IPS-18c (cell line): Measurements from ENCODE around the gene CAPN15.

ENCODE experiments used
- H3K4me3 ChIP-seq: 2 replicates; pipeline ENCODE4 v1.7.0; 2013; ENCODE audit warnings: low read depth, mild to moderate bottlenecking, low read length, moderate library complexity; ENCODE audit not compliant: insufficient read depth
- H3K9me3 ChIP-seq: one replicate; pipeline ENCODE4 v1.6.1; 2013; ENCODE audit warnings: mild to moderate bottlenecking, low read length, moderate library complexity; ENCODE audit not compliant: control insufficient read depth, insufficient read depth

The CAPN15 gene

DNA sequence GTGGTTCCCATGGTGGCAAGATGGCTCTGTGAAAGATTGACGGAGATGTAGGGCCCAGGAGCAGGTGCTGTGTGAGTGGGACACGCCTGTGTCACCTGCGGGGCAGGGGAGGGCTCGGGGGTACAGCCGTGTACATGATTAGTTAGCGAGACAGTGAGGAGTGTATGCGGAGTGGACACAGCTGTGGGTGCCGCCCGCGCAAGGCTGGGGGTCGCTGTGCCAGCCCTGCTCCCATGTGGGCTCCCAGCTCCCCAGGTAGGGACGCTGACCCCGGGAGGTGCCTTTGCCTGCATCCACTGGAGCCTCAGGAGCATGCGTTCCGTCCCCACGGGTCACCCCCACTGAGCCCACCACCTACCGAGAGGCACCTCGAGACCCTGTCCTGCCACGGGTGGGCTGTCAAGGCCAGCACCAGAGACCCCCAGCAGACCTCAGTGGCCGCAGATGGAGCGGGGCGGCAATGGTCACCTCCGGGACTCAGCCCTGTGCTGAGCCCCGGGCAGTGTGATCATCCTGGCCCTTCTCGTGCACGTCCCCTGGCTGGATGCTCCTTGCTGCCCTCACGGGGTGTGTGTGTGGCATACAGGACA is 7.4 kb downstream of the CAPN15 start:
- H3K9me3 ChIP-seq: no peaks in the 10 kb centered on the region
- no peak overlapping the region for H3K4me3 ChIP-seq

DNA sequence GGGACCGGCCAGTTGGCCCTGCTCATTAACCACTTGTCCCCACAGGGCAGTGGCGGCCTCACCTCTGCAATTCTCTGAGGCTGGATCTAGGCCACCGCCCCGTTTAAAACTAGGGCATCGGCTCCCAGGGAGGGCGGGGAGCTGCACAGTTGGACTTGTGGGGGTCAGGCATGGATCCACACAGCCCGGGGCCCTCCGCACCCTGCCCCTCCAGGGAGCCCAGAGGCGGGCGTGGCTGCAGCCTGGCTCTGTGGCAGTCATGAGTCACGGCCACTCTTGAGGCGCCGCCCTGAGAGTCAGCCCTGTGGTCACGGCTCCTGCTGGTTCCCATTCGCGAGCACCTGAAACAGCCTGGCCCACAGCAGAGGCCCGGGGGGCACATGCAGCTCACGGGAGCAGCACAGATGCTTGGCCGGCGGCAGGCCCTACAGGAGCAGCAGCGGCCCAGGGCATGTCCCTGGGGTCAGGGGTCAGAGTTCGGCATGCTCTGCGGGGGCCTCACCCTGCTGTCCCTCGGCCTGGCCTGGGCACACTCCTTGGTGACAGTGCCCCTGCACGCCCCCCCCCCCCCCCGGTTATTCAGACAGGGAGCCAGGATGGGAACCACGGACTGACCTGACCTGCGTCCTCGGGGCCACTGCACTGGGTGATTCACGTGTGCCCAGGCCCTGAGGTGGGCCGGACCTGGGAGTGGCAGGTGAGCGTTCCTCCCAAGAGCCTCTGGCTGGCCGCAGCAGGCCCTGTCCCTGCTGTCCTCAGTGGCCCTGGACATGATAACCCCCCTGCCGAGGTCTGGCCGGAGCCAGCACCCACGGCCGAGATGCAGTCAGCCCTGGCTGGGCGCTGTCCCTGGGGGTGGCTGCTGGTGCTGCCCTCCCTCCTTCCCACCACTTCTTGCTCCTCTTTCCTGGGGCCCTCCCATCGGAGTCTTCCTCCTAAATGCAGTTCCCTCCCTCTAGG is 8.2 kb downstream of the CAPN15 start:
- Histone ChIP-seq H3K9me3 (no peaks in the 10 kb centered on the region), H3K4me3 (no peak overlapping the region)

DNA sequence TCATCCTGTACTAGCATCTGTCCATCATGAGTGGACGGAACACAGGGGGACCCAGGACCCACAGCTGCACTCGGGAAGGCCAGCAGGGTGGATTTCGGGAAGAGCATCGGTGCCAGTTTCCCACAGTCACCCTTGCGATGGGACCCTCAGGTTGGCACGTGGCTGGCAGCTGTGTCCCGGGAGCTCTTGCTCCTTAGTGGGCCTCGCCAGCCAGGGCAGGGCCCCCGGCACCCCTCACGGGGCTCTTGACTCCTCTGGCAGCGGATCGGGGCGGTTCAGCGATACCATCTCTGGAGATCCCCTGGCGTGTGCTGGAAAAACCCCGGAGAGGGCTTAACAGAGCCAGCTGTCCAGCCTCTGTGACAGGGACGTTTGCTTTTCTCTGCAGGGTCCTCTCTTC is 9.2 kb downstream of the CAPN15 start:
- H3K4me3 ChIP-seq: no peak overlapping the region
- H3K9me3 ChIP-seq: no peaks in the 10 kb centered on the region

DNA sequence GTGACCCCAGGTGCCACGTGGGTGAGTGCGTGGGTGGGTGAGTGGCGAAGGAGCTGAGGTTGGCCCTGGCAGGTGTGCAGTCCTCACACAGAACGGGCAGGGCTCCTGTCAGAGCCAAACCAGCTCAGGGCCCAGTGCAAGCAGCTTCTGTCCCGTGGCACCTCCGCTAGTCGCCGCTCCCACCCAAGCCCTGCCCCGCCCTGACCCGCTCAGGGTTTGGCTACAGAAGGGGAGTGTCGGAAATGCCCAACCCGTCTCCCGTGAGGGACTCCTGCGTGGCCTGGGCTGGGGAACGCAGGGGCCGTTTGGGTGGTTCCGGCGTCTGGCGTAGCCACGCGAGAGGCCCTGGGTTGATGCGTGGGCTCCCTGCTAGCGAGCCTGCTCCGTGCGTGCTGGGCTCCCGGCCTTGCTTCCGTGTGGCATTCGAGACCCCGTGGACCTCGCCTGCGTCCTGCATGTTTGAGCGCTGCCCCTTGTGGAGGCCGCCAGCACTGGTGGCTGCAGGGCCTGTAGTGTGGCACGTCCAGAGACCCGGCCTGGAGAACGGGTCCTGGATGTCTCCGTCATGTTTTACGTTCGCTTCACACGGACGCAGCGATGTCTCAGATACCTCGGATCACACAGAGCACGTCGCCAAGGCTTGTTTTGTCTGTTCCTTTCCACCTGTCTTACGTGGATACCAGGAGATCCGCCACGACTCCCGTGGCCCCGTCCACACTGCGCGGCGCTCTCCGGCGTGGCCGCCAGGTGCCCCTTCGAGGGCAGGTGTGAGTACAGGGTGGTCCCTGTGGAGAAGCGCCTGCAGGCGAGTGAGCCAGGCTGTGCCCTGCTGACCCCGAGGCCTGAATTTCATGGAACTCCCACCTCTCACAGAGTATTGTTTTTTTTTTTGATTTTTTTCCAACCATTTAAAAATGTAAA is 10.2 kb downstream of the CAPN15 start:
- Histone ChIP-seq H3K9me3 (no peaks in the 10 kb centered on the region), H3K4me3 (no peak overlapping the region)

DNA sequence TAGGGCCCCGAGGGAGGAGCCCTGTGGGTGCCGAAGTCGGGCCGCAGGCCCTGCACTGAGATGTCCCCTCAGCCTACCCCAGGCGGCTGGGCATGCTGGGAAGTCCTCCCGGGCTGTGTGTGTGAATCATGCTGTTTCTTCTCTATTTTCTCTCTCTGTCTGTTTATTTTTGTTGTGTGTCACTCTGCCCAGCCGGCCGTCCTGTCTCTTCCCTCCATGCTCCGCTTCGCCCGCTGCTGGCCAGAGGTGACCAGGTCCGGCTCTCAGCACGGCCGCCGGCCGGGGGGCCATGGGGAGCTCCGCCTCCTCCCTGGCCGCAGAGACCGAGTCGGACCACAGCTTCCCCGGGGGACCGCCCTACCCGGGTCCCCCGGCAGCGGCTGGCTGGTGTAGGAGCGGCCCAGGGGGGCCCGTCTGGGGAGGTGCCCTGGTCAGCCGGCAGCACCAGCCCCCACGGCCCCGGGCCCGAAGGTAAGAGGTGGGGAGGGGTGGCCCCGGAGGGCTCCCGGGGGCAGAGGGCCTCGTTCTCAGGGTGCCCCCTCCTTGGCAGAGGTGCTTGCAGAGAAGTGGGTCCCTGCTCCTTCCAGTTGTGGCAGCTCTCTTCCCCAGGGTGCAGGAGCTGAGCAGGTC is 12.5 kb downstream of the CAPN15 start:
- no peak overlapping the region for H3K4me3 ChIP-seq
- H3K9me3 ChIP-seq: no peaks in the 10 kb centered on the region

DNA sequence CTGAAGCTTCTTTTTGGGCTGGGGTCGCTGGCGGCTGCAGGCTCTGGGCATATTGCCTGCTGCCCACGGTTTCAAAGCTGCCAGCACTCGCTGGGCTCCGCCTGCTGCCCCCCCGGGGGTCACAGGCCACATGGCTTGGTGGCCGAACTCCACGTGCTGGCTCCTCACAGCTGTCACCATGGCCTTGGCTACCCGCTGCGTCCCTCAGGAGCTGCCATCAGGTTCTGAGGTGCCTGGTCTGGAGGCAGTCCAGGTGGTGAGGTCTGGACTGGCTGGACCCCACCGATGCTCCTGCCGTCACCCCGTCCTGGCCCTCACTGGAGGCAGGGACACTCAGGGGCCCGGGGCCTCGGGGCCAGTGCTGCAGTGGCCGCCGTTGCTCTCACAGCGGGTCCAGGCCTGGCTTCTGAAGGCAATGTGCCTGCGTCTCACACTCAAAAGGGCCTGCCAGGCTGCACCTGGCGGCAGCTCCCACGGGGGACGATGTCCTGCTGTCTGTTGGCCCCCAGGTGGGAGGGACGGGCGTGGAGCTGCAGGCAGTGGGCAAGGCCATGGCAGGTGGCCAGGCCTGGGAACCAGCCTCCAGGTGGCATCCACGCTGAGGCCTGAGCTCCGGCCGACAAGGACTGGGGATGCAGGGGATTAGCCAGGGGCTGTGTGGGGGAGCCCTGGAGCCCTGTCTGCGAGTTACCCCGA is 13.3 kb downstream of the CAPN15 start:
- Histone ChIP-seq H3K9me3 (no peaks in the 10 kb centered on the region), H3K4me3 (no peak overlapping the region)

DNA sequence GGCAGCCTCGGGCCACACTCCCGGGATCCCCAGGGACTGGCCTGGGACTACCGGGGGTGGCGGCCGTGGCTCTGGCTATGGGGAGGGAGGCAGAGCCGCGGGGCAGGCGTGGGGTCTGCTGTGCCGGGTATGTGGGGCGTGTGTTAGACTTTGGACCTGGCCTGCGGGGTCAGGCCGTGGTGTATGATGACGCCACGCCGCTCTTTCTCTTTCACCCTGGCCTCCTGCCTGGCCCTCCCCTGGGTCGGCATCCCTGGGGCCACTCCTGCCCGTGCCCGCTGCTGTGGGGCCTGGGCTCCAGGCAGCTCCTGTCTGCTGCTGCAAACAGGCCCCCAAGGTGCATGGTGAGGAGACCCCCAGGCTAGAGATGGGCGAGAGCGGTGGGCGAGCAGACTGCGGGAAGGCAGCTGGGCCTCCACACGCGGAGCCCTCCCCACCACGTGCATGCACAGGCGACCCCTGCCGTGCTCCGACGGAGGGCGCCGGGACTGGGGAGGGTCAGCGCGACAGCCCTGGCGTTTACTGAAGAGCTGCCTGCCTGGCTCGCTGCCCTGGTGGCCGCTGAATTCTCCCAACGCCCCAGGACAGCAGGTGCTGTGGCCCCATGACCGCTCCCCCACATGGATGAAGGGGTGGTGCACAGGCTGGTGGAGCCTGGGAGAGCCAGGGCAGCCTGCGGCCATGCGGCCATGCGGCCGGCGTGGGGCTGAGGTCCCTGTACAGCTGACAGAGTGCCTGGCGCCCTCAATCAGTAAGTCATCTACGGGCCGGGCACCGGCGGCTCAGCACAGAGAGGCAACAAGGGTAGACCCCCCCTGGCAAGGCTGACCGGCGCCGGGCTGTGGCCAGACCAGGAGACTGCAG is 16.0 kb downstream of the CAPN15 start:
- peaks cover 2% of the 10 kb centered on the region for H3K9me3 ChIP-seq
- H3K4me3 ChIP-seq: no peak overlapping the region

DNA sequence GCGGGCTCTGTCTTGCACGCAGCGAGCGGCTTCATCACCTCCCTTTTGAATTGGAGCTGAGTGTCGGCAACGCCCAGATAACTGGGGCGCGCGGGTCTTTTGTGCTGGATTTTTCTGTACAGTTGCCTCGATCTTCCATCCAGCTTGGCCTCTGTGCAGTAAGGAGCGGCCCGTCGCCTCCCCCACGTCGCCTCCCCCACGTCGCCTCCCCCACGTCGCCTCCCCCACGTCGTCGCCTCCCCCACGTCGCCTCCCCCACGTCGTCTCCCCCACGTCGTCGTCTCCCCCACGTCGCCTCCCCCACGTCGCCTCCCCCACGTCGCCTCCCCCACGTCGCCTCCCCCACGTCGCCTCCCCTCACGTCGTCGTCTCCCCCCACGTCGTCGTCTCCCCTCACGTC is 17.0 kb downstream of the CAPN15 start:
- peaks cover 2% of the 10 kb centered on the region for H3K9me3 ChIP-seq
- no peak overlapping the region for H3K4me3 ChIP-seq

DNA sequence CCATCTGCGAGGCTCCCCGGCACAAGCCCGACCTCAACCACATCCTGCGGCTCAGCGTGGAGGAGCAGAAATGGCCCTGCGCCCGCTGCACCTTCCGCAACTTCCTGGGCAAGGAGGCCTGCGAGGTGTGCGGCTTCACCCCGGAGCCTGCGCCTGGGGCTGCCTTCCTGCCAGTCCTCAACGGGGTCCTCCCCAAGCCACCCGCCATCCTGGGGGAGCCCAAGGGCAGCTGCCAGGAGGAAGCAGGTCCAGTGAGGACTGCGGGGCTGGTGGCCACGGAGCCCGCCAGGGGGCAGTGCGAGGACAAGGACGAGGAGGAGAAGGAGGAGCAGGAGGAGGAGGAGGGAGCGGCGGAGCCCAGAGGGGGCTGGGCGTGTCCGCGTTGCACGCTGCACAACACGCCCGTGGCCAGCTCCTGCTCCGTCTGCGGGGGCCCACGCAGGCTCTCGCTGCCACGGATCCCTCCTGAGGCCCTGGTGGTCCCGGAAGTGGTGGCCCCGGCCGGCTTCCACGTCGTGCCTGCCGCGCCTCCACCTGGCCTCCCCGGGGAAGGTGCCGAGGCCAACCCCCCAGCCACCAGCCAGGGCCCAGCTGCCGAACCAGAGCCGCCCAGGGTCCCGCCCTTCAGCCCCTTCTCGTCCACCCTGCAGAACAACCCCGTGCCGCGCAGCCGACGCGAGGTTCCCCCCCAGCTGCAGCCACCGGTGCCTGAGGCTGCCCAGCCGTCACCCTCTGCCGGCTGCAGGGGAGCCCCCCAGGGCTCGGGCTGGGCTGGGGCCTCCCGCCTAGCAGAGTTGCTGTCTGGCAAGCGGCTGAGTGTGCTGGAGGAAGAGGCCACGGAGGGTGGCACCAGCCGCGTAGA is 19.6 kb downstream of the CAPN15 start:
- Histone ChIP-seq H3K9me3 (peaks cover 2% of the 10 kb centered on the region), H3K4me3 (no peak overlapping the region)

DNA sequence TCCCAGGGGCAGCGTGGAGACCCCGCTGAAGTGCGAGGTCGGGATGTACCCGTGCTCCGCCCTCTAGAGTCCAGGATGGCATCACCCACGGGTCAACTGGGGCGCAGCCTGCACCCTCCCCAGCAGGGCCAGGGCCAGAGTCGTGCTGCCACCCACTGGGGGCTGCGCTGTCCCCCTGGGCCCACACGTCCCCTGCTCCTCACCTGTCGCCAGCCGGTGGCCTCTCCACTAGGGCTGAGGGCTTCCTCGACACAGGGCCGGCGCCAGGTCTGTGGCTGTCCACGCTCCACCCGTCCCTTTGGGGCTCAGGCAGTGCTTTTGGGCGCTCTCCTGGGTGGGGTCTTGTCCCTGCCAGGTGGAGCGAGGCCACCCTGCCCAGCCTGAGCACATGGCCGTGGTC is 21.1 kb downstream of the CAPN15 start:
- H3K9me3 ChIP-seq: peaks cover 2% of the 10 kb centered on the region
- no peak overlapping the region for H3K4me3 ChIP-seq

DNA sequence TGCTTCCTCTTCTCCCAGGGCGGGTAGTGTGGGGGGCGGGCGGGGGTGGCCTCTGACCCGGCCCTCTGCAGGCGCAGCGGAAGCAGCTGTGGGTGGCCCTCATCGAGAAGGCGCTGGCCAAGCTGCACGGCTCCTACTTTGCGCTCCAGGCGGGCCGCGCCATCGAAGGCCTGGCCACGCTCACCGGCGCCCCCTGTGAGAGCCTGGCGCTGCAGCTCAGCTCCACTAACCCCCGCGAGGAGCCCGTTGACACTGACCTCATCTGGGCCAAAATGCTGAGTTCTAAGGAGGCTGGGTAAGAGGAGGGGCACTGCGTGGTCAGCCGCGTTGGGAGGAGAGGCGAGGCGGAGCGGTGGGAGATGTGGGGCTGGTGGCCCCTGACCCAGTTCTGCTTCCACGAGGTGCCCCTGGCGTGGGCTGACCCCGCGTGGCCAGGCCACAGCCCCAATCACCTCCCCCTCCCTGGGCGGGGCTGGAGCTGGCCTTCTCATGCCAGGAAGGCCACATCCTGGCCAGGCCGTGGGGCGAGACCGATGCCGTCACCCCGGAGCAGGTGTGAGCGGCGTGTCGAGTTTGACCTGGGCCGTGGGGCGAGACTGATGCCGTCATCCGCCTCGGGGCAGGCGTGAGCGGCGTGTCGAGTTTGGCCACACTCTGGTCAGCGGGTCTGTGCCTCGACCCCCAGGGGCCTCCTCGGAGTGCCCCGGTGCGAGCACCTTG is 22.2 kb downstream of the CAPN15 start:
- Histone ChIP-seq H3K9me3 (peaks cover 2% of the 10 kb centered on the region), H3K4me3 (no peak overlapping the region)

DNA sequence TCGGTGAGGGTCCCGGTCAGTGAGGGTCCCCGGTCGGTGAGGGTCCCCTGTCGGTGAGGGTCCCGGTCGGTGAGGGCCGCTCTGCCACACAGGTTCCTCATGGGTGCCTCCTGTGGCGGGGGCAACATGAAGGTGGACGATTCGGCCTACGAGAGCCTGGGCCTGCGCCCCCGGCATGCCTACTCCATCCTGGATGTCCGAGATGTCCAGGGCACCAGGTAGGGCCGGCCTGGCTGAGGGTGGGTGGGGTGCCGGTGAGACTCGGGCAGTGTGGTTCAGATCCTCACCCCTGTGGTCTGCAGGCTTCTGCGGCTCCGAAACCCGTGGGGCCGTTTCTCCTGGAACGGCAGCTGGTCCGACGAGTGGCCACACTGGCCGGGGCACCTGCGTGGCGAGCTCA is 23.7 kb downstream of the CAPN15 start:
- Histone ChIP-seq H3K4me3 (no peak overlapping the region), H3K9me3 (peaks cover 2% of the 10 kb centered on the region)

DNA sequence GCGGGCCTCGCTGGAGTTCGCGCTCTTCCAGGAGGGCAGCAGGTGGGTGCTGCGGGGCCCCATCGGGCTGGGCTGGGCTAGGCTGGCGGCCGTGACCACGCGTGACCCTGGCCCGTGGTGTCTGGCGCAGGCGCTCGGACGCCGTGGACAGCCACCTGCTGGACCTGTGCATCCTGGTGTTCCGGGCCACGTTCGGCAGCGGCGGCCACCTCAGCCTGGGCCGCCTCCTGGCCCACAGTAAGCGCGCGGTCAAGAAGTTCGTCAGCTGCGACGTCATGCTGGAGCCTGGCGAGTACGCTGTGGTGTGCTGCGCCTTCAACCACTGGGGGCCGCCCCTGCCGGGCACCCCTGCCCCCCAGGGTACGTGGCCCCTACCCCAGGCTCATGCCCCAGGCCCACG is 24.7 kb downstream of the CAPN15 start:
- no peak overlapping the region for H3K4me3 ChIP-seq
- H3K9me3 ChIP-seq: peaks cover 2% of the 10 kb centered on the region

DNA sequence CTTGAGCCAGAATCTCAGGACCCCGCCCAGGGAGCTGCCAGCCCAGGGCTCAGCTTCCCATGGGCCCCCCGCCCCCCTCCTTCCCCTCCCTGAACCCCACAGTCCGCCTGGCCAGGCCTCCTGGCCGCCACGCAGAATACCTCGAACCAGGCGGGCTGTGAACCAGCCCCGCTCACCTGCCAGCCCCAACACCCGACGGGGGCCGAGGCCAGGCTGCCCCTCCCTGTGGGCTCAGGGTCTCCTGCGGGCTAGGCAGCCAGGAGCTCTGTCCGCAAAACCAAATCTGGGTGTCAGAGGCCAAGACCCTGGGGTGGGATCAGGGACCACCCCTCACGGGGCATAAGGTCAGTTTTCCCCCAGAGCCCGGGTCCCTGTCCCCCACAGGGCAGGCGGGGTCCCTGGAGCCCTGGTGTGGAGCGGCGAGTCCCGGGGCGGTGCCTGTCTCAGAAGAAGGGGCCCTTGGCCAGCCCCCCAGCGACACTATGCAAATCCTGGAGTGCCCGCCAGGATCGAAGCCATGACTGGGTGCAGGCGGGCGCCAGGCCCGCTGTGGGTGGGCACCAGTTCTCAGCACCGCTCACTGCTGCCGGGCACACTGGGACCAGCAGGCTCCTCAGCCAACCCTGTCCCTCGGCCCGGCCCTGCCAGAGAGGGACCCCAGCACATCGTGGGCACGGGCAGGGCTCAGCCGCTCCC is 26.2 kb downstream of the CAPN15 start:
- no peaks in the 10 kb centered on the region for H3K9me3 ChIP-seq
- no peak overlapping the region for H3K4me3 ChIP-seq
